Measurements from ENCODE around the gene BFSP1. TPM values are rescaled to one million over a fixed set of nuclear protein-coding genes. Genes with fewer than 3 reads are reported as not detected.

The BFSP1 gene
- total RNA-seq, 3 donors from 2014 or later, result 0.17 to 1.1 (median 0.70) TPM

- Histone ChIP-seq H3K4me1 (ENCODE audit: low read depth) (no peaks in the 10 kb centered on the region), H3K36me3 (ENCODE audit: low read depth) (no peaks in the 10 kb centered on the region), H3K9me3 (no peaks in the 10 kb centered on the region), H3K4me3 (no peak overlapping the region)
- no peak for TF ChIP-seq CTCF (IDR thresholded peaks at IDR 0.05)
- no peak for DNase-seq
- intact Hi-C loops (cut with DNase I, micrococcal nuclease), result no loop called here
- ATAC-seq, result no peak
These were observed 46.2 kb downstream of the BFSP1 start for GRCh38 chr20:17485017-17485416.

GRCh38 chr20:17482536-17482935, 48.6 kb downstream of the BFSP1 start:
- TF ChIP-seq CTCF (IDR thresholded peaks at IDR 0.05), result no peak
- H3K4me1 ChIP-seq (ENCODE audit: low read depth), result no peaks in the 10 kb centered on the region
- no peak overlapping the region for H3K4me3 ChIP-seq
- no peaks in the 10 kb centered on the region for H3K9me3 ChIP-seq
- ATAC-seq, result no peak
- H3K36me3 ChIP-seq (ENCODE audit: low read depth), result no peaks in the 10 kb centered on the region
- DNase-seq, result no peak
- intact Hi-C loops (cut with DNase I, micrococcal nuclease), result no loop called here

- no peak for TF ChIP-seq CTCF (IDR thresholded peaks at IDR 0.05)
- H3K4me3 ChIP-seq, result no peak overlapping the region
- ATAC-seq, result no peak
- intact Hi-C loops (cut with DNase I, micrococcal nuclease), result no loop called here
- no peaks in the 10 kb centered on the region for H3K4me1 ChIP-seq (ENCODE audit: low read depth)
- DNase-seq, result no peak
- no peaks in the 10 kb centered on the region for H3K9me3 ChIP-seq
- no peaks in the 10 kb centered on the region for H3K36me3 ChIP-seq (ENCODE audit: low read depth)
These were observed 49.5 kb downstream of the BFSP1 start for GRCh38 chr20:17481661-17482060.

GRCh38 chr20:17480696-17481095, 50.5 kb downstream of the BFSP1 start:
- intact Hi-C loops (cut with DNase I, micrococcal nuclease), result no loop called here

GRCh38 chr20:17479063-17479657, 52.0 kb downstream of the BFSP1 start:
- ATAC-seq, result no peak
- intact Hi-C loops (cut with DNase I, micrococcal nuclease), result no loop called here
- Histone ChIP-seq H3K36me3 (ENCODE audit: low read depth) (no peaks in the 10 kb centered on the region), H3K4me3 (no peak overlapping the region), H3K9me3 (no peaks in the 10 kb centered on the region), H3K4me1 (ENCODE audit: low read depth) (no peaks in the 10 kb centered on the region)
- no peak for TF ChIP-seq CTCF (IDR thresholded peaks at IDR 0.05)
- DNase-seq, result no peak

More at GRCh38 chr20:17480696-17481095, 50.5 kb downstream of the BFSP1 start:
- TF ChIP-seq CTCF (IDR thresholded peaks at IDR 0.05), result no peak
- H3K4me1 ChIP-seq (ENCODE audit: low read depth), result no peaks in the 10 kb centered on the region
- H3K36me3 ChIP-seq (ENCODE audit: low read depth), result no peaks in the 10 kb centered on the region
- no peak for ATAC-seq
- H3K4me3 ChIP-seq, result no peak overlapping the region
- no peak for DNase-seq
- no peaks in the 10 kb centered on the region for H3K9me3 ChIP-seq

- intact Hi-C loops (cut with DNase I, micrococcal nuclease), result no loop called here
- ATAC-seq (no peak), DNase-seq (no peak)
- Histone ChIP-seq H3K9me3 (no peaks in the 10 kb centered on the region), H3K4me3 (no peak overlapping the region), H3K4me1 (ENCODE audit: low read depth) (no peaks in the 10 kb centered on the region), H3K36me3 (ENCODE audit: low read depth) (no peaks in the 10 kb centered on the region)
- TF ChIP-seq CTCF (IDR thresholded peaks at IDR 0.05), result no peak
These were observed 57.5 kb downstream of the BFSP1 start for GRCh38 chr20:17473659-17474058.

All from mucosa of descending colon (tissue), 3 donors.